Activated gamma-delta T cell treated with Interleukin-2 at 50 U/mL for 16 hours (primary cell): Measurements from ENCODE around the gene IFIT1B.
"Not testable (repeated sequence)": the region's sequence is repeated elsewhere in the genome, so short reads cannot be mapped to it uniquely, and the experiment has no call there.

Experiments used
- DNase-seq: peaks from one replicate; pipeline ENCODE4 v3.0.0-alpha.2; 2020

Gene IFIT1B

GRCh38 chr10:89350631-89351315 lies 27.1 kb upstream of the IFIT1B start:
- DNase-seq, result not testable (repeated sequence)

GRCh38 chr10:89351412-89351779 lies 26.5 kb upstream of the IFIT1B start:
- no peak for DNase-seq

GRCh38 chr10:89351780-89352597 lies 25.9 kb upstream of the IFIT1B start:
- DNase-seq, result no peak

GRCh38 chr10:89352802-89353201 lies 25.1 kb upstream of the IFIT1B start:
- no peak for DNase-seq

- DNase-seq, result no peak
Observed at GRCh38 chr10:89355394-89355931, 22.4 kb upstream of the IFIT1B start.

- DNase-seq, result no peak
Observed at GRCh38 chr10:89357096-89357495, 20.8 kb upstream of the IFIT1B start.

- DNase-seq, result no peak
Observed at GRCh38 chr10:89357975-89358374, 19.9 kb upstream of the IFIT1B start.

GRCh38 chr10:89360157-89360556 lies 17.7 kb upstream of the IFIT1B start:
- no peak for DNase-seq

- DNase-seq, result no peak
Observed at GRCh38 chr10:89362929-89363328, 14.9 kb upstream of the IFIT1B start.

GRCh38 chr10:89363729-89364442 lies 14.0 kb upstream of the IFIT1B start:
- DNase-seq, result no peak

- DNase-seq, result no peak
Observed at GRCh38 chr10:89364531-89364930, 13.3 kb upstream of the IFIT1B start.

- DNase-seq, result no peak
Observed at GRCh38 chr10:89367529-89367928, 10.3 kb upstream of the IFIT1B start.

GRCh38 chr10:89368129-89368528 lies 9.7 kb upstream of the IFIT1B start:
- DNase-seq, result no peak

- DNase-seq, result no peak
Observed at GRCh38 chr10:89369156-89370105, 8.4 kb upstream of the IFIT1B start.

- no peak for DNase-seq
Observed at GRCh38 chr10:89371079-89371478, 6.8 kb upstream of the IFIT1B start.

GRCh38 chr10:89371987-89372386 lies 5.9 kb upstream of the IFIT1B start:
- DNase-seq, result no peak

- DNase-seq, result no peak
Observed at GRCh38 chr10:89373916-89374711, 3.7 kb upstream of the IFIT1B start.

- DNase-seq, result no peak
Observed at GRCh38 chr10:89374713-89375141, 3.1 kb upstream of the IFIT1B start.

GRCh38 chr10:89379103-89379502 lies 1.2 kb downstream of the IFIT1B start:
- DNase-seq, result no peak

GRCh38 chr10:89382757-89383156 lies 4.9 kb downstream of the IFIT1B start:
- no peak for DNase-seq
